Ascending aorta (tissue), 2 donors: ENCODE data around the gene SH3PXD2A. TPM values are rescaled to one million over a fixed set of nuclear protein-coding genes. Genes with fewer than 3 reads are reported as not detected.

ENCODE experiments used
- DNase-seq, 2 donors: peaks; one replicate each; pipeline ENCODE4 v3.0.0-alpha.2; 2019; ENCODE audit warnings: low spot score in 2 of 2
- H3K27ac ChIP-seq, 2 donors: fragments of 200-600 bp; sonication (generic); one replicate each; pipeline ENCODE4 v1.5.1; 2016 to 2017; ENCODE audit warnings: mild to moderate bottlenecking in 1 of 2
- H3K27me3 ChIP-seq: fragments of 200-600 bp; sonication (generic); one replicate; pipeline ENCODE4 v1.5.1; 2017
- H3K36me3 ChIP-seq, 2 donors: fragments of 200-600 bp; sonication (generic); one replicate each; pipeline ENCODE4 v1.5.1; 2016
- H3K4me1 ChIP-seq, 2 donors: fragments of 200-600 bp; sonication (generic); one replicate each; pipeline ENCODE4 v1.5.1; 2016 to 2017; ENCODE audit warnings: mild to moderate bottlenecking in 1 of 2
- H3K4me3 ChIP-seq, 2 donors: fragments of 200-600 bp; sonication (generic); one replicate each; pipeline ENCODE4 v1.5.1; 2016 to 2017; ENCODE audit warnings: mild to moderate bottlenecking in 1 of 2
- H3K9me3 ChIP-seq, 2 donors: fragments of 200-600 bp; sonication (generic); one replicate each; pipeline ENCODE4 v1.5.1; 2016
- CTCF ChIP-seq, 3 experiments: fragments of 200-600 bp in 2 of 3; fragments of 450-650 bp in 1 of 3; sonication (generic) in 2 of 3; IDR thresholded peaks; one replicate each; pipeline ENCODE4 v1.5.1; 2016 to 2019; ENCODE audit warnings: antibody characterized with exemption in 3 of 3, mild to moderate bottlenecking in 1 of 3, moderate library complexity in 1 of 3
- intact Hi-C: fragments of 100-400 bp; cut with DNase I; formaldehyde crosslinking; loops from one replicate; pipeline ENCODE4 v1.15.1; 2023
- total RNA-seq: library from RNA; depleted of rRNA; stranded (reverse); fragments of >200 nt; gene quantifications from one replicate; pipeline ENCODE4 v1.1.0, GENCODE V29; 2016

SH3PXD2A gene
- total RNA-seq, 1 donor from 2014 or later: 50.0 TPM

- peaks cover 10 to 27% of the 10 kb centered on the region in 2 donors for H3K4me1 ChIP-seq
Measured at GRCh38 chr10:103819493-103819892, 35.9 kb downstream of the SH3PXD2A start.

GRCh38 chr10:103818765-103819374 lies 36.5 kb downstream of the SH3PXD2A start:
- peak overlapping the region; percentile 89 for H3K27ac ChIP-seq
- no peaks in the 10 kb centered on the region for H3K9me3 ChIP-seq
- no peak for TF ChIP-seq CTCF (IDR thresholded peaks at IDR 0.05)
- no peak overlapping the region for H3K4me3 ChIP-seq
- peaks cover 10 to 27% of the 10 kb centered on the region in 2 donors for H3K4me1 ChIP-seq
- intact Hi-C loops: loop anchor here (2.0 to 5.0 kb wide), 2 partner anchors 36 to 42 kb away; partner anchors contain the start of gene SH3PXD2A
- no peaks in the 10 kb centered on the region for H3K36me3 ChIP-seq
- H3K27me3 ChIP-seq: no peaks in the 10 kb centered on the region
- no peak for DNase-seq

More at GRCh38 chr10:103819493-103819892, 35.9 kb downstream of the SH3PXD2A start:
- Histone ChIP-seq H3K27ac (peak overlapping the region; percentile 89), H3K4me3 (peak overlapping the region in 1 of 2 donors; percentile 52), H3K9me3 (no peaks in the 10 kb centered on the region), H3K27me3 (no peaks in the 10 kb centered on the region), H3K36me3 (no peaks in the 10 kb centered on the region)
- DNase-seq: no peak
- TF ChIP-seq CTCF (IDR thresholded peaks at IDR 0.05): no peak
- intact Hi-C loops: loop anchor here (2.0 to 5.0 kb wide), 2 partner anchors 35 to 42 kb away; partner anchors contain the start of gene SH3PXD2A

- DNase-seq: no peak
- H3K36me3 ChIP-seq: no peaks in the 10 kb centered on the region
- H3K27me3 ChIP-seq: no peaks in the 10 kb centered on the region
- no peaks in the 10 kb centered on the region for H3K9me3 ChIP-seq
- no peak overlapping the region for H3K4me3 ChIP-seq
- H3K27ac ChIP-seq: peak overlapping the region; percentile 38 to 89
- intact Hi-C loops: loop anchor here (2.0 to 5.0 kb wide), 2 partner anchors 37 to 41 kb away; partner anchors contain the start of gene SH3PXD2A
- no peak for TF ChIP-seq CTCF (IDR thresholded peaks at IDR 0.05)
- peaks cover 10 to 29% of the 10 kb centered on the region in 2 donors for H3K4me1 ChIP-seq
Measured at GRCh38 chr10:103818105-103818504, 37.3 kb downstream of the SH3PXD2A start.

- Histone ChIP-seq H3K27me3 (no peaks in the 10 kb centered on the region), H3K4me1 (peaks cover 10 to 29% of the 10 kb centered on the region in 2 donors)
Measured at GRCh38 chr10:103816431-103816830, 38.9 kb downstream of the SH3PXD2A start.

GRCh38 chr10:103814626-103815370 lies 40.6 kb downstream of the SH3PXD2A start:
- no peaks in the 10 kb centered on the region for H3K9me3 ChIP-seq
- H3K27ac ChIP-seq: peak overlapping the region; percentile 78 to 89
- H3K4me1 ChIP-seq: peaks cover 2 to 18% of the 10 kb centered on the region in 2 donors
- DNase-seq: no peak
- H3K36me3 ChIP-seq: no peaks in the 10 kb centered on the region
- no peaks in the 10 kb centered on the region for H3K27me3 ChIP-seq
- no peak for TF ChIP-seq CTCF (IDR thresholded peaks at IDR 0.05)
- H3K4me3 ChIP-seq: no peak overlapping the region
- intact Hi-C loops: loop anchor here (5.0 kb wide), 1 partner anchor 37 kb away; no protein-coding TSS in a partner anchor

More at GRCh38 chr10:103816431-103816830, 38.9 kb downstream of the SH3PXD2A start:
- no peak for DNase-seq
- no peak for TF ChIP-seq CTCF (IDR thresholded peaks at IDR 0.05)
- Histone ChIP-seq H3K36me3 (no peaks in the 10 kb centered on the region), H3K9me3 (no peaks in the 10 kb centered on the region), H3K27ac (no peak overlapping the region), H3K4me3 (no peak overlapping the region)
- intact Hi-C loops: loop anchor here (5.0 kb wide), 1 partner anchor 39 kb away; no protein-coding TSS in a partner anchor
